ENCODE measurements around the gene ZNF473.

The ZNF473 gene

GRCh38 chr19:49988433-49988832 lies 37.4 kb upstream of the ZNF473 start:
- no peaks in the 10 kb centered on the region for H3K27me3 ChIP-seq (ENCODE audit: insufficient read depth, low read length, poor library complexity, severe bottlenecking)
- no peak overlapping the region for H3K4me3 ChIP-seq (ENCODE audit: low read length, poor library complexity, severe bottlenecking)
- no peak overlapping the region for H2AFZ ChIP-seq (ENCODE audit: low read length)
- no peaks in the 10 kb centered on the region for H3K9me3 ChIP-seq (ENCODE audit: insufficient read depth, low read depth, low read length)
- H3K4me2 ChIP-seq (ENCODE audit: low read depth, low read length, poor library complexity, severe bottlenecking): no peak overlapping the region
- H3K4me1 ChIP-seq (ENCODE audit: insufficient read depth, low read length, poor library complexity, severe bottlenecking): no peaks in the 10 kb centered on the region
- H3F3A ChIP-seq (ENCODE audit: low read depth): no peaks in the 10 kb centered on the region
- no peak overlapping the region for H3K9ac ChIP-seq (ENCODE audit: low read depth, low read length, poor library complexity, severe bottlenecking)
- no peaks in the 10 kb centered on the region for H3K9me2 ChIP-seq (replicated peaks; ENCODE audit: low read depth, low read length)
- H3K36me3 ChIP-seq (ENCODE audit: insufficient read depth, low read length): peaks cover 6% of the 10 kb centered on the region; the same call in 1 of the 2 replicates
- no peak for TF ChIP-seq EZH2phosphoT487 (IDR thresholded peaks at IDR 0.05; ENCODE audit: borderline replicate concordance)
- TF ChIP-seq, protein P1, sequence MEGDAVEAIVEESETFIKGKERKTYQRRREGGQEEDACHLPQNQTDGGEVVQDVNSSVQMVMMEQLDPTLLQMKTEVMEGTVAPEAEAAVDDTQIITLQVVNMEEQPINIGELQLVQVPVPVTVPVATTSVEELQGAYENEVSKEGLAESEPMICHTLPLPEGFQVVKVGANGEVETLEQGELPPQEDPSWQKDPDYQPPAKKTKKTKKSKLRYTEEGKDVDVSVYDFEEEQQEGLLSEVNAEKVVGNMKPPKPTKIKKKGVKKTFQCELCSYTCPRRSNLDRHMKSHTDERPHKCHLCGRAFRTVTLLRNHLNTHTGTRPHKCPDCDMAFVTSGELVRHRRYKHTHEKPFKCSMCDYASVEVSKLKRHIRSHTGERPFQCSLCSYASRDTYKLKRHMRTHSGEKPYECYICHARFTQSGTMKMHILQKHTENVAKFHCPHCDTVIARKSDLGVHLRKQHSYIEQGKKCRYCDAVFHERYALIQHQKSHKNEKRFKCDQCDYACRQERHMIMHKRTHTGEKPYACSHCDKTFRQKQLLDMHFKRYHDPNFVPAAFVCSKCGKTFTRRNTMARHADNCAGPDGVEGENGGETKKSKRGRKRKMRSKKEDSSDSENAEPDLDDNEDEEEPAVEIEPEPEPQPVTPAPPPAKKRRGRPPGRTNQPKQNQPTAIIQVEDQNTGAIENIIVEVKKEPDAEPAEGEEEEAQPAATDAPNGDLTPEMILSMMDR (conservative IDR thresholded peaks at IDR 0.05; ENCODE audit: low read length): no peak
- H4K20me1 ChIP-seq (ENCODE audit: insufficient read depth, low read length, poor library complexity, severe bottlenecking): peaks cover 11% of the 10 kb centered on the region
- H3K79me2 ChIP-seq (ENCODE audit: insufficient read depth, low read length): no peaks in the 10 kb centered on the region

DNA sequence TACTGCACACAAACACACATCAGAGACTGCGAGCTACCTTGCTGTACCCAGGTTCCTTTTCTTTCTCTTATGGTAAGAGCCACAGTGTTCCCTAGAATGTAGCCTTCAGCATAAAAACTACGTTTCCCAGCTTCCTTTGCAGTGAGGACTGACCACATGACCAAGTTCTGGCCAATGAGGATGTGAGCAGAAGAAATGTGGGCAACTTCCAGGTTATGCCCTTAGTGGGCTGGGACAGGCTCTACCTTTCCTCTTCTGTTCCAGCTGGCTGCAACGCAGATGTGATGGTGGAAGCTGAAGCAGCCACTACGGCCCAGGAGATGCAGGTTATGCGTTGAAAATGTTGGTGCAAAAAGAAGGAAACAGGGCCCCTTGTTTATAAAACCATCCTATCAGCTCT lies 28.1 kb upstream of the ZNF473 start:
- no peak overlapping the region for H3K4me2 ChIP-seq (ENCODE audit: low read depth, low read length, poor library complexity, severe bottlenecking)
- H3K36me3 ChIP-seq (ENCODE audit: insufficient read depth, low read length): peaks cover 44% of the 10 kb centered on the region; the same call in 1 of the 2 replicates
- no peaks in the 10 kb centered on the region for H3K4me1 ChIP-seq (ENCODE audit: insufficient read depth, low read length, poor library complexity, severe bottlenecking)
- no peaks in the 10 kb centered on the region for H4K20me1 ChIP-seq (ENCODE audit: insufficient read depth, low read length, poor library complexity, severe bottlenecking)
- TF ChIP-seq, protein P1 (conservative IDR thresholded peaks at IDR 0.05; ENCODE audit: low read length): no peak
- no peak for TF ChIP-seq EZH2phosphoT487 (IDR thresholded peaks at IDR 0.05; ENCODE audit: borderline replicate concordance)
- no peaks in the 10 kb centered on the region for H3K9me3 ChIP-seq (ENCODE audit: insufficient read depth, low read depth, low read length)
- H3K27me3 ChIP-seq (ENCODE audit: insufficient read depth, low read length, poor library complexity, severe bottlenecking): no peaks in the 10 kb centered on the region
- H3K9ac ChIP-seq (ENCODE audit: low read depth, low read length, poor library complexity, severe bottlenecking): no peak overlapping the region
- no peak overlapping the region for H2AFZ ChIP-seq (ENCODE audit: low read length)
- no peaks in the 10 kb centered on the region for H3K79me2 ChIP-seq (ENCODE audit: insufficient read depth, low read length)
- no peaks in the 10 kb centered on the region for H3F3A ChIP-seq (ENCODE audit: low read depth)
- no peak overlapping the region for H3K4me3 ChIP-seq (ENCODE audit: low read length, poor library complexity, severe bottlenecking)
- no peaks in the 10 kb centered on the region for H3K9me2 ChIP-seq (replicated peaks; ENCODE audit: low read depth, low read length)

DNA sequence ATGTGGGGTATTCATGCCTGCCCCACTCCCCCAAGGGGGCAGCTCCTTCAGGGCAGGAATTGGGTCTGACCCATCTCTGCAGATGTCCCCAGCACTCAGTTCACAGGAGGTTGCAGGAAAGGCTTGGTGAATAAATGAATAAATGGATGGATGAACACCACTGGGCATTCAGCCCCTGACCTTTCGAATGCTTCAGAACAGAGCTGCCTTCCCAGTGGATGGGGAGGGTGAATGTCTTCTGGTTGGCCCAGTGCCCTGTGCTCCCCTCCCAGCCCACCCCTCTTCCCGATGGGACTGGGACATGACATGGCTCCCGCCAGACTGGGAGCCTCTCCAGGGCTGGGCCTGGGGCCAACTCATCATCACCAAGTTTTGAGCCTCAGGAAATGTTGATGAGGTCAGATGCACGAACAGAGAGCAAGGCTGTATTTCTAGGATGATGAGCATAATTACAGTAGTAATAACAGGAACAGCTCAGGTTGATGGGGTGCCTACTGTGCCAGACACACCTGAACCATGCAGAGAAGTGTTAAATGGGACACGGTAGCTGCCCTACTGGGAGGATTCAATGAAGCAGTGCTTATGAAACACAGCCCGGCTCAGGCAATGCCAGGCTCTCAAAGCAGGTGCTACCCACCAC lies 26.3 kb upstream of the ZNF473 start:
- no peak overlapping the region for H3K4me2 ChIP-seq (ENCODE audit: low read depth, low read length, poor library complexity, severe bottlenecking)
- peaks cover 13% of the 10 kb centered on the region for H4K20me1 ChIP-seq (ENCODE audit: insufficient read depth, low read length, poor library complexity, severe bottlenecking)
- no peaks in the 10 kb centered on the region for H3K9me2 ChIP-seq (replicated peaks; ENCODE audit: low read depth, low read length)
- TF ChIP-seq, protein P1 (conservative IDR thresholded peaks at IDR 0.05; ENCODE audit: low read length): no peak
- no peak for TF ChIP-seq EZH2phosphoT487 (IDR thresholded peaks at IDR 0.05; ENCODE audit: borderline replicate concordance)
- no peak overlapping the region for H3K9ac ChIP-seq (ENCODE audit: low read depth, low read length, poor library complexity, severe bottlenecking)
- H3K36me3 ChIP-seq (ENCODE audit: insufficient read depth, low read length): peaks cover 39% of the 10 kb centered on the region; the same call in 1 of the 2 replicates
- H3K4me3 ChIP-seq (ENCODE audit: low read length, poor library complexity, severe bottlenecking): no peak overlapping the region
- H3K4me1 ChIP-seq (ENCODE audit: insufficient read depth, low read length, poor library complexity, severe bottlenecking): peaks cover 17% of the 10 kb centered on the region
- no peaks in the 10 kb centered on the region for H3K27me3 ChIP-seq (ENCODE audit: insufficient read depth, low read length, poor library complexity, severe bottlenecking)
- no peaks in the 10 kb centered on the region for H3K79me2 ChIP-seq (ENCODE audit: insufficient read depth, low read length)
- H3K9me3 ChIP-seq (ENCODE audit: insufficient read depth, low read depth, low read length): no peaks in the 10 kb centered on the region
- H2AFZ ChIP-seq (ENCODE audit: low read length): no peak overlapping the region
- H3F3A ChIP-seq (ENCODE audit: low read depth): no peaks in the 10 kb centered on the region

Measured in Loucy (cell line).